HG03108 (cell line): ENCODE results near the gene SLC25A45.

Experiments
- ATAC-seq: cut with Tn5 transposase; IDR thresholded peaks from one replicate; pipeline ENCODE4 v1.9.1; 2021; ENCODE audit warnings: moderate library complexity; ENCODE audit not compliant: unreplicated experiment

SLC25A45 gene

GRCh38 chr11:65327021-65327420 is 55.4 kb downstream of the SLC25A45 start:
- ATAC-seq, result no peak

GRCh38 chr11:65325435-65325834 is 57.0 kb downstream of the SLC25A45 start:
- ATAC-seq, result no peak
